Measurements from ENCODE around the gene BAHCC1. TPM values are rescaled to one million over a fixed set of nuclear protein-coding genes. Genes with fewer than 3 reads are reported as not detected.

The BAHCC1 gene
- total RNA-seq, 1 experiment from 2014 or later: 3.1 TPM

GRCh38 chr17:81427173-81428120 lies 32.2 kb downstream of the BAHCC1 start:
- Histone ChIP-seq H2BK20ac (ENCODE audit: low read depth, low read length, poor library complexity, severe bottlenecking) (no peak overlapping the region), H4K20me1 (ENCODE audit: control insufficient read depth, insufficient read depth, insufficient read length) (no peaks in the 10 kb centered on the region), H3K4me2 (ENCODE audit: insufficient read depth, insufficient read length, low read length) (no peak overlapping the region), H3T11ph (ENCODE audit: low read length) (no peak overlapping the region), H3K9ac (ENCODE audit: extremely low read depth, insufficient read length, low read length) (no peak overlapping the region), H2BK12ac (ENCODE audit: insufficient read length, low read depth, low read length) (no peak overlapping the region), H4K91ac (ENCODE audit: insufficient read length, low read depth, low read length) (no peak overlapping the region), H4K8ac (replicated peaks; ENCODE audit: insufficient read length, low read depth, low read length) (no peak overlapping the region), H2BK120ac (ENCODE audit: low read depth, low read length, poor library complexity, severe bottlenecking) (no peak overlapping the region), H2BK5ac (ENCODE audit: insufficient read length, low read length) (no peak overlapping the region), H3K18ac (ENCODE audit: insufficient read length, low read depth, low read length) (no peak overlapping the region), H3K23ac (ENCODE audit: insufficient read length, low read depth, low read length) (no peak overlapping the region), H4K5ac (ENCODE audit: insufficient read length, low read depth, low read length) (no peak overlapping the region), H2BK15ac (ENCODE audit: low read depth, low read length) (no peak overlapping the region), H3K4ac (ENCODE audit: low read depth, low read length) (no peak overlapping the region), H3K14ac (ENCODE audit: insufficient read depth, low read length) (no peak overlapping the region), H3K79me1 (ENCODE audit: insufficient read depth, low read depth, low read length, poor library complexity, severe bottlenecking) (no peaks in the 10 kb centered on the region), H3K79me2 (ENCODE audit: insufficient read depth, low read length) (no peaks in the 10 kb centered on the region), H2AK5ac (ENCODE audit: insufficient read length, low read length) (no peak overlapping the region), H3K9me3 (ENCODE audit: control insufficient read depth, low read depth, low read length) (no peaks in the 10 kb centered on the region), H3K4me1 (ENCODE audit: insufficient read depth, low read length) (no peaks in the 10 kb centered on the region), H3K56ac (ENCODE audit: insufficient read length, low read depth, low read length) (no peak overlapping the region), H3K27ac (ENCODE audit: insufficient read length, low read depth, low read length) (no peak overlapping the region), H2AFZ (ENCODE audit: low read length) (no peak overlapping the region), H3K27me3 (ENCODE audit: insufficient read depth, low read length) (no peaks in the 10 kb centered on the region), H3K23me2 (ENCODE audit: insufficient read length, low read depth, low read length, poor library complexity, severe bottlenecking) (peaks cover 4% of the 10 kb centered on the region)
- H3K4me1 Mint-ChIP-seq: peaks cover 0 to 9% of the 10 kb centered on the region in 2 experiments; a peak in 2 of 4 replicates
- no peaks in the 10 kb centered on the region; the same call in none of the 2 replicates for H3K27me3 Mint-ChIP-seq (ENCODE audit: low read depth)
- H3K36me3 Mint-ChIP-seq (ENCODE audit: insufficient read depth in 1 of 3, low read depth in 3 of 3): no peaks in the 10 kb centered on the region
- WGBS (ENCODE audit: extremely low coverage, insufficient read length, low lambda C conversion rate): no CpG with 5 or more reads among the region's 41 CpGs
- no peak for DNase-seq
- no peak overlapping the region; a peak in 1 of 5 replicates for H3K4me3 Mint-ChIP-seq
- no peaks in the 10 kb centered on the region for H3K9me3 Mint-ChIP-seq
- TF ChIP-seq, protein P1, sequence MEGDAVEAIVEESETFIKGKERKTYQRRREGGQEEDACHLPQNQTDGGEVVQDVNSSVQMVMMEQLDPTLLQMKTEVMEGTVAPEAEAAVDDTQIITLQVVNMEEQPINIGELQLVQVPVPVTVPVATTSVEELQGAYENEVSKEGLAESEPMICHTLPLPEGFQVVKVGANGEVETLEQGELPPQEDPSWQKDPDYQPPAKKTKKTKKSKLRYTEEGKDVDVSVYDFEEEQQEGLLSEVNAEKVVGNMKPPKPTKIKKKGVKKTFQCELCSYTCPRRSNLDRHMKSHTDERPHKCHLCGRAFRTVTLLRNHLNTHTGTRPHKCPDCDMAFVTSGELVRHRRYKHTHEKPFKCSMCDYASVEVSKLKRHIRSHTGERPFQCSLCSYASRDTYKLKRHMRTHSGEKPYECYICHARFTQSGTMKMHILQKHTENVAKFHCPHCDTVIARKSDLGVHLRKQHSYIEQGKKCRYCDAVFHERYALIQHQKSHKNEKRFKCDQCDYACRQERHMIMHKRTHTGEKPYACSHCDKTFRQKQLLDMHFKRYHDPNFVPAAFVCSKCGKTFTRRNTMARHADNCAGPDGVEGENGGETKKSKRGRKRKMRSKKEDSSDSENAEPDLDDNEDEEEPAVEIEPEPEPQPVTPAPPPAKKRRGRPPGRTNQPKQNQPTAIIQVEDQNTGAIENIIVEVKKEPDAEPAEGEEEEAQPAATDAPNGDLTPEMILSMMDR (conservative IDR thresholded peaks at IDR 0.05): no peak
- H3K27ac Mint-ChIP-seq: no peak overlapping the region
